ENCODE data around the gene ANAPC2. TPM values are rescaled to one million over a fixed set of nuclear protein-coding genes. Genes with fewer than 3 reads are reported as not detected.

The ANAPC2 gene
- total RNA-seq, 4 donors from 2014 or later: 37.7 to 118 (median 78.7) TPM

- no peaks in the 10 kb centered on the region for H3K27me3 ChIP-seq
- no peaks in the 10 kb centered on the region for H3K4me1 ChIP-seq
- H3K4me3 ChIP-seq: no peak overlapping the region
- TF ChIP-seq POLR2A (IDR thresholded peaks at IDR 0.05): no peak
- no peak for TF ChIP-seq CTCF (IDR thresholded peaks at IDR 0.05)
- no peaks in the 10 kb centered on the region for H3K9me3 ChIP-seq
- DNase-seq: no peak
- no peaks in the 10 kb centered on the region for H3K36me3 ChIP-seq
- no peak overlapping the region for H3K27ac ChIP-seq
Observed at GRCh38 chr9:137147091-137147792, 41.1 kb downstream of the ANAPC2 start.

- DNase-seq: no peak
- Histone ChIP-seq H3K9me3 (no peaks in the 10 kb centered on the region), H3K36me3 (no peaks in the 10 kb centered on the region), H3K4me1 (no peaks in the 10 kb centered on the region), H3K27me3 (no peaks in the 10 kb centered on the region), H3K4me3 (no peak overlapping the region), H3K27ac (no peak overlapping the region)
- no peak for TF ChIP-seq POLR2A (IDR thresholded peaks at IDR 0.05)
- no peak for TF ChIP-seq CTCF (IDR thresholded peaks at IDR 0.05)
Observed at GRCh38 chr9:137146527-137146918, 41.8 kb downstream of the ANAPC2 start.

- TF ChIP-seq CTCF (IDR thresholded peaks at IDR 0.05) (no peak), POLR2A (IDR thresholded peaks at IDR 0.05) (no peak)
- Histone ChIP-seq H3K4me3 (no peak overlapping the region), H3K27ac (no peak overlapping the region), H3K9me3 (no peaks in the 10 kb centered on the region), H3K4me1 (no peaks in the 10 kb centered on the region), H3K36me3 (no peaks in the 10 kb centered on the region), H3K27me3 (peaks cover 0 to 3% of the 10 kb centered on the region in 2 donors)
- DNase-seq: no peak
Observed at GRCh38 chr9:137145731-137146526, 42.4 kb downstream of the ANAPC2 start.

GRCh38 chr9:137143459-137143858, 44.9 kb downstream of the ANAPC2 start:
- no peak for DNase-seq
- Histone ChIP-seq H3K27me3 (peaks cover 0 to 11% of the 10 kb centered on the region in 2 donors), H3K4me1 (peaks cover 0 to 5% (median 3%) of the 10 kb centered on the region in 4 donors), H3K9me3 (no peaks in the 10 kb centered on the region), H3K36me3 (no peaks in the 10 kb centered on the region), H3K4me3 (no peak overlapping the region), H3K27ac (no peak overlapping the region)
- TF ChIP-seq POLR2A (IDR thresholded peaks at IDR 0.05): no peak
- TF ChIP-seq CTCF (IDR thresholded peaks at IDR 0.05): no peak

GRCh38 chr9:137141976-137142936, 46.1 kb downstream of the ANAPC2 start:
- no peak for DNase-seq
- H3K36me3 ChIP-seq: no peaks in the 10 kb centered on the region
- peaks cover 0 to 22% of the 10 kb centered on the region in 2 donors for H3K27me3 ChIP-seq
- TF ChIP-seq CTCF (IDR thresholded peaks at IDR 0.05) (no peak), POLR2A (IDR thresholded peaks at IDR 0.05) (no peak)
- peaks cover 0 to 5% (median 3%) of the 10 kb centered on the region in 4 donors for H3K4me1 ChIP-seq
- no peak overlapping the region for H3K4me3 ChIP-seq
- no peaks in the 10 kb centered on the region for H3K9me3 ChIP-seq
- H3K27ac ChIP-seq: no peak overlapping the region
